ENCODE data around the gene SFXN5. TPM values are rescaled to one million over a fixed set of nuclear protein-coding genes. Genes with fewer than 3 reads are reported as not detected.

SFXN5 gene
- total RNA-seq, 1 donor from 2014 or later: 15.4 TPM

- Histone ChIP-seq H3K4me1 (no peaks in the 10 kb centered on the region), H3K4me3 (no peak overlapping the region), H3K27me3 (ENCODE audit: low read depth) (no peaks in the 10 kb centered on the region), H3K9me3 (no peaks in the 10 kb centered on the region), H3K36me3 (no peaks in the 10 kb centered on the region), H3K27ac (no peak overlapping the region)
- TF ChIP-seq CTCF (IDR thresholded peaks at IDR 0.05): no peak
- intact Hi-C loops (cut with DNase I): no loop called here
- no peak for ATAC-seq
- no peak for DNase-seq
Observed at GRCh38 chr2:72942881-72943418, 128.6 kb downstream of the SFXN5 start.

GRCh38 chr2:72942293-72942692, 129.2 kb downstream of the SFXN5 start:
- no peaks in the 10 kb centered on the region for H3K9me3 ChIP-seq
- H3K4me3 ChIP-seq: no peak overlapping the region
- ATAC-seq: no peak
- no peaks in the 10 kb centered on the region for H3K4me1 ChIP-seq
- no peaks in the 10 kb centered on the region for H3K27me3 ChIP-seq (ENCODE audit: low read depth)
- no peak overlapping the region for H3K27ac ChIP-seq
- no peaks in the 10 kb centered on the region for H3K36me3 ChIP-seq
- TF ChIP-seq CTCF (IDR thresholded peaks at IDR 0.05): no peak
- DNase-seq: no peak
- intact Hi-C loops (cut with DNase I): no loop called here

GRCh38 chr2:72940786-72941185, 130.7 kb downstream of the SFXN5 start:
- no peaks in the 10 kb centered on the region for H3K4me1 ChIP-seq
- no peaks in the 10 kb centered on the region for H3K9me3 ChIP-seq
- DNase-seq (no peak), ATAC-seq (no peak)
- H3K27ac ChIP-seq: no peak overlapping the region
- H3K36me3 ChIP-seq: no peaks in the 10 kb centered on the region
- no peaks in the 10 kb centered on the region for H3K27me3 ChIP-seq (ENCODE audit: low read depth)
- intact Hi-C loops (cut with DNase I): no loop called here
- H3K4me3 ChIP-seq: no peak overlapping the region
- TF ChIP-seq CTCF (IDR thresholded peaks at IDR 0.05): no peak

- DNase-seq (no peak), ATAC-seq (no peak)
- Histone ChIP-seq H3K4me3 (no peak overlapping the region), H3K36me3 (no peaks in the 10 kb centered on the region), H3K27ac (no peak overlapping the region), H3K9me3 (no peaks in the 10 kb centered on the region), H3K27me3 (ENCODE audit: low read depth) (no peaks in the 10 kb centered on the region), H3K4me1 (no peaks in the 10 kb centered on the region)
- no peak for TF ChIP-seq CTCF (IDR thresholded peaks at IDR 0.05)
- intact Hi-C loops (cut with DNase I): no loop called here
Observed at GRCh38 chr2:72940361-72940760, 131.2 kb downstream of the SFXN5 start.

- H3K9me3 ChIP-seq: no peaks in the 10 kb centered on the region
- intact Hi-C loops (cut with DNase I): no loop called here
- no peak for TF ChIP-seq CTCF (IDR thresholded peaks at IDR 0.05)
- no peaks in the 10 kb centered on the region for H3K36me3 ChIP-seq
- H3K27me3 ChIP-seq (ENCODE audit: low read depth): peaks cover 5% of the 10 kb centered on the region
- no peak overlapping the region for H3K27ac ChIP-seq
- no peak overlapping the region for H3K4me3 ChIP-seq
- ATAC-seq: no peak
- no peak for DNase-seq
- no peaks in the 10 kb centered on the region for H3K4me1 ChIP-seq
Observed at GRCh38 chr2:72938455-72938854, 133.1 kb downstream of the SFXN5 start.

- H3K36me3 ChIP-seq: no peaks in the 10 kb centered on the region
- H3K27me3 ChIP-seq (ENCODE audit: low read depth): peaks cover 5% of the 10 kb centered on the region
- H3K27ac ChIP-seq: no peak overlapping the region
- ATAC-seq (no peak), DNase-seq (no peak)
- no peaks in the 10 kb centered on the region for H3K4me1 ChIP-seq
- H3K9me3 ChIP-seq: no peaks in the 10 kb centered on the region
- no peak overlapping the region for H3K4me3 ChIP-seq
- TF ChIP-seq CTCF (IDR thresholded peaks at IDR 0.05): no peak
- intact Hi-C loops (cut with DNase I): no loop called here
Observed at GRCh38 chr2:72937356-72937669, 134.2 kb downstream of the SFXN5 start.

Data from lower lobe of right lung (tissue), 2 donors.